ENCODE results near the gene TSPAN31. TPM values are rescaled to one million over a fixed set of nuclear protein-coding genes. Genes with fewer than 3 reads are reported as not detected.

The TSPAN31 gene, protein sequence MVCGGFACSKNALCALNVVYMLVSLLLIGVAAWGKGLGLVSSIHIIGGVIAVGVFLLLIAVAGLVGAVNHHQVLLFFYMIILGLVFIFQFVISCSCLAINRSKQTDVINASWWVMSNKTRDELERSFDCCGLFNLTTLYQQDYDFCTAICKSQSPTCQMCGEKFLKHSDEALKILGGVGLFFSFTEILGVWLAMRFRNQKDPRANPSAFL
- 51.9 and 61.0 TPM in 2 replicates for polyA plus RNA-seq (2011; rRNA removed)
- polyA plus RNA-seq (2012; cell fraction: cytosol; rRNA removed), result 15.5 and 17.2 TPM in 2 replicates
- polyA plus RNA-seq (2012; cell fraction: nucleus; rRNA removed), result 11.0 and 15.4 TPM in 2 replicates
- 20.6 to 27.1 TPM (median 22.8 TPM) in 3 replicates for polyA plus RNA-seq (2017; fragmentation: RNase III; extraction: RNeasy Plus Mini Kit Qiagen cat#74134 plus additional on column Dnase treatment)
- 39.7 and 53.3 TPM in 2 replicates for polyA minus RNA-seq (2011; rRNA and poly(A)+ RNA removed)

DNA sequence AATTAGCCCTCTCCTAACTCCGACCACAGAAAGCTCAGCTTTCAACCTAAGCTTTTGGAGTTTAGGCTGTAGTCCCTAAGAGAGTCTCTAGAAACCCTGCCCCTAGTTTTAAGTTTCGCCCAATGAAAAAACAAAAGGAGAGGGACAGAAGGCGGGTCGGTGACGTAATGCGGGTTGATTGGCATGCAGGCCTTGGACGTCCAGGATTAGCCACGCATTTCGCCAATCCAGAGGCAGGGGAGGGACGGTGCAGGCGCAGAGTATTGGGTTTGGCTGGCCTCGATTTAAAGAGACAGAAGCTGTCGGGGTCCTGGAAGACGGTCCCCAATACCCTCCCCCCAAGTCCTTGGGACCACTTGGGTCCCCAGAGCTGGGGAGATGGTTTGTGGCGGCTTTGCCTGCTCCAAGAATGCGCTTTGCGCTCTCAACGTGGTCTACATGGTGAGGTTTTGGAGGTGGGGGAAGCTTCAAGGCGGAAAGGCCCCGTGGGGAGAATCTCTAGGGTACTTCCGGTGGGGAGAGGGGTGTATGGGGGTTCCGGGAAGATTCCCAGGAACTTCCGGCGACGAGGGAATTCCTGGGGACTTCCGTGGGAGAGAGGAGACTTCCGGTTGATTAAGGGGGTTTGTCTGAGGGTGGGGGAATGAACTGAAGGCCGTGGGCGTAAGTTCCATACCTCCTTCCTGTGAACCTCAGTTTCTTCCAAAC is at the start of gene TSPAN31:
Gene TSPAN31, plus strand, starts transcription at position 263 of the 708 bp plus-strand sequence. Its CDS starts 116 bp downstream, at position 379.
- FAIRE-seq (peak; percentile 91), ATAC-seq (peak; percentile 84 to 93), DNase-seq (ENCODE audit: low read depth in 1 of 2, low spot score in 1 of 2) (peak; percentile 96 to 99)
- TF ChIP-seq KDM5A (IDR thresholded peaks at IDR 0.05) (0 out of 2 replicates have a peak, but pooled peaks have one; percentile 26), MYC (IDR thresholded peaks at IDR 0.05; ENCODE audit: borderline replicate concordance, low read length) (0 out of 2 replicates have a peak, but pooled peaks have one; percentile 29), PHF8 (IDR thresholded peaks at IDR 0.05; ENCODE audit: borderline replicate concordance, low read depth) (peak; percentile 69; the same call in 1 of the 2 replicates), NR3C1 (IDR thresholded peaks at IDR 0.05) (no peak), RARB (CRISPR knock-in tag; IDR thresholded peaks at IDR 0.05) (0 out of 2 replicates have a peak, but pooled peaks have one; percentile 11), RFX5 (IDR thresholded peaks at IDR 0.05) (peak; percentile 77; the same call in 1 of the 2 replicates), HOXB13 (CRISPR knock-in tag; IDR thresholded peaks at IDR 0.05; ENCODE audit: low read depth) (no peak), POLR2A (IDR thresholded peaks at IDR 0.05; ENCODE audit: low read length) (peak; percentile 34; the same call in 1 of the 2 replicates), TP53 (CRISPR knock-in tag; IDR thresholded peaks at IDR 0.05) (0 out of 2 replicates have a peak, but pooled peaks have one; percentile 55)
- TF ChIP-seq, protein P1, sequence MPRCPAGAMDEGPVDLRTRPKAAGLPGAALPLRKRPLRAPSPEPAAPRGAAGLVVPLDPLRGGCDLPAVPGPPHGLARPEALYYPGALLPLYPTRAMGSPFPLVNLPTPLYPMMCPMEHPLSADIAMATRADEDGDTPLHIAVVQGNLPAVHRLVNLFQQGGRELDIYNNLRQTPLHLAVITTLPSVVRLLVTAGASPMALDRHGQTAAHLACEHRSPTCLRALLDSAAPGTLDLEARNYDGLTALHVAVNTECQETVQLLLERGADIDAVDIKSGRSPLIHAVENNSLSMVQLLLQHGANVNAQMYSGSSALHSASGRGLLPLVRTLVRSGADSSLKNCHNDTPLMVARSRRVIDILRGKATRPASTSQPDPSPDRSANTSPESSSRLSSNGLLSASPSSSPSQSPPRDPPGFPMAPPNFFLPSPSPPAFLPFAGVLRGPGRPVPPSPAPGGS (IDR thresholded peaks at IDR 0.05), result peak; percentile 7; the same call in 1 of the 3 replicates
- TF ChIP-seq, protein P2, sequence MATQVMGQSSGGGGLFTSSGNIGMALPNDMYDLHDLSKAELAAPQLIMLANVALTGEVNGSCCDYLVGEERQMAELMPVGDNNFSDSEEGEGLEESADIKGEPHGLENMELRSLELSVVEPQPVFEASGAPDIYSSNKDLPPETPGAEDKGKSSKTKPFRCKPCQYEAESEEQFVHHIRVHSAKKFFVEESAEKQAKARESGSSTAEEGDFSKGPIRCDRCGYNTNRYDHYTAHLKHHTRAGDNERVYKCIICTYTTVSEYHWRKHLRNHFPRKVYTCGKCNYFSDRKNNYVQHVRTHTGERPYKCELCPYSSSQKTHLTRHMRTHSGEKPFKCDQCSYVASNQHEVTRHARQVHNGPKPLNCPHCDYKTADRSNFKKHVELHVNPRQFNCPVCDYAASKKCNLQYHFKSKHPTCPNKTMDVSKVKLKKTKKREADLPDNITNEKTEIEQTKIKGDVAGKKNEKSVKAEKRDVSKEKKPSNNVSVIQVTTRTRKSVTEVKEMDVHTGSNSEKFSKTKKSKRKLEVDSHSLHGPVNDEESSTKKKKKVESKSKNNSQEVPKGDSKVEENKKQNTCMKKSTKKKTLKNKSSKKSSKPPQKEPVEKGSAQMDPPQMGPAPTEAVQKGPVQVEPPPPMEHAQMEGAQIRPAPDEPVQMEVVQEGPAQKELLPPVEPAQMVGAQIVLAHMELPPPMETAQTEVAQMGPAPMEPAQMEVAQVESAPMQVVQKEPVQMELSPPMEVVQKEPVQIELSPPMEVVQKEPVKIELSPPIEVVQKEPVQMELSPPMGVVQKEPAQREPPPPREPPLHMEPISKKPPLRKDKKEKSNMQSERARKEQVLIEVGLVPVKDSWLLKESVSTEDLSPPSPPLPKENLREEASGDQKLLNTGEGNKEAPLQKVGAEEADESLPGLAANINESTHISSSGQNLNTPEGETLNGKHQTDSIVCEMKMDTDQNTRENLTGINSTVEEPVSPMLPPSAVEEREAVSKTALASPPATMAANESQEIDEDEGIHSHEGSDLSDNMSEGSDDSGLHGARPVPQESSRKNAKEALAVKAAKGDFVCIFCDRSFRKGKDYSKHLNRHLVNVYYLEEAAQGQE (IDR thresholded peaks at IDR 0.05), result peak; percentile 29; the same call in 1 of the 2 replicates
- TF ChIP-seq, protein P3, sequence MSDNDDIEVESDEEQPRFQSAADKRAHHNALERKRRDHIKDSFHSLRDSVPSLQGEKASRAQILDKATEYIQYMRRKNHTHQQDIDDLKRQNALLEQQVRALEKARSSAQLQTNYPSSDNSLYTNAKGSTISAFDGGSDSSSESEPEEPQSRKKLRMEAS (IDR thresholded peaks at IDR 0.05), result 0 out of 2 replicates have a peak, but pooled peaks have one; percentile 21
- TF ChIP-seq, protein P4, sequence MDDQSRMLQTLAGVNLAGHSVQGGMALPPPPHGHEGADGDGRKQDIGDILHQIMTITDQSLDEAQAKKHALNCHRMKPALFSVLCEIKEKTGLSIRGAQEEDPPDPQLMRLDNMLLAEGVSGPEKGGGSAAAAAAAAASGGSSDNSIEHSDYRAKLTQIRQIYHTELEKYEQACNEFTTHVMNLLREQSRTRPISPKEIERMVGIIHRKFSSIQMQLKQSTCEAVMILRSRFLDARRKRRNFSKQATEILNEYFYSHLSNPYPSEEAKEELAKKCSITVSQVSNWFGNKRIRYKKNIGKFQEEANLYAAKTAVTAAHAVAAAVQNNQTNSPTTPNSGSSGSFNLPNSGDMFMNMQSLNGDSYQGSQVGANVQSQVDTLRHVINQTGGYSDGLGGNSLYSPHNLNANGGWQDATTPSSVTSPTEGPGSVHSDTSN (IDR thresholded peaks at IDR 0.05), result peak; percentile 94
- TF ChIP-seq, protein P5, sequence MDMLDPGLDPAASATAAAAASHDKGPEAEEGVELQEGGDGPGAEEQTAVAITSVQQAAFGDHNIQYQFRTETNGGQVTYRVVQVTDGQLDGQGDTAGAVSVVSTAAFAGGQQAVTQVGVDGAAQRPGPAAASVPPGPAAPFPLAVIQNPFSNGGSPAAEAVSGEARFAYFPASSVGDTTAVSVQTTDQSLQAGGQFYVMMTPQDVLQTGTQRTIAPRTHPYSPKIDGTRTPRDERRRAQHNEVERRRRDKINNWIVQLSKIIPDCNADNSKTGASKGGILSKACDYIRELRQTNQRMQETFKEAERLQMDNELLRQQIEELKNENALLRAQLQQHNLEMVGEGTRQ (IDR thresholded peaks at IDR 0.05), result no peak; the same call in 1 of the 2 replicates
- ChIA-PET POLR2A (interaction anchor here (0.9 to 1.7 kb wide), 7 partner anchors 9 to 100 kb away, joined by 3 to 9 read pairs (median 6); partner anchors contain the start of genes CYP27B1, EEF1AKMT3 and METTL1), CTCF (interaction anchor here (1.2 to 3.1 kb wide), 6 partner anchors 9 to 162 kb away, joined by 3 to 15 read pairs (median 10); no protein-coding TSS in a partner anchor)
- H3K4me3 ChIP-seq, result peak within 1 kb of the TSS; percentile 70
- H3K27ac ChIP-seq, result peak within 1 kb of the TSS; percentile 93 to 98
- H3K4me1 ChIP-seq, result peaks cover 13% of the 10 kb centered on the region; the same call in 2 of the 3 replicates
- H3K9me3 ChIP-seq, result no peaks in the 10 kb centered on the region
- peak within 1 kb of the TSS; percentile 79 for H3K4me2 ChIP-seq
- WGBS (ENCODE audit: missing lambda C conversion rate), result 1% methylated on average over 27 of the region's 29 CpGs

Data from A549 (cell line).